AG04449 (cell line): ENCODE results near the gene PPP2R5C.

Source experiments
- CTCF ChIA-PET: fragments of 350-600 bp; formaldehyde crosslinking; extraction: SDS; loops from one replicate; lab custom pipeline; 2021; ENCODE audit warnings: antibody characterized with exemption; lab: Yijun Ruan, JAX
- POLR2A ChIA-PET: fragments of 400-600, 350-600 bp; formaldehyde crosslinking; extraction: SDS; loops from one replicate; lab custom pipeline; 2020; ENCODE audit warnings: antibody characterized with exemption, inconsistent platforms; lab: Yijun Ruan, JAX
- DNase-seq: peaks from one replicate; pipeline ENCODE4 v3.0.0-alpha.2; 2010; ENCODE audit warnings: low read depth, low spot score
- H3K4me3 ChIP-seq: 2 replicates; pipeline ENCODE4 v1.5.1; 2011; ENCODE audit warnings: low read depth, mild to moderate bottlenecking, control low read depth, low read length
- TF ChIP-seq, protein P1 (sequence below): IDR thresholded peaks from one replicate; pipeline ENCODE4 v1.5.1; 2011; ENCODE audit warnings: mild to moderate bottlenecking, moderate library complexity, low read length, control low read depth, inconsistent platforms; ENCODE audit not compliant: insufficient read depth; ENCODE audit errors: missing control alignments

Gene PPP2R5C

DNA sequence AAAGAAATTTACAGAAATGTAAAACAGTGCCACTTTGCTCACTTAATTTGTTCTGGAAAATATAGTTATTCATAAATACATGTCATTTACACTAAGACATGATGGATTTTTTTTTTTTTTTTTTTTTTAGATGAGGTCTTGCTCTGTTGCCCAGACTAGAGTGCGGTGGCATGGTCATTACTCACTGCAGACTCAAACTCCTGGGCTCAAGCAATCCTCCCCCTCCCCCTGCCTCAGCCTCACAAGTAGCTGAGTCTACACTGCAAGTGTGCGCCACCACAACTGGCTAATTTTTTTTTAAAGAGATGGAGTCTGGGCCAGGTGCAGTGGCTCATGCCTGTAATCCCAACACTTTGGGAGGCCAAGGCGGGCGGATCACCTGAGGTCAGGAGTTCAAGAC lies 101.2 kb downstream of the PPP2R5C start:
- ChIA-PET CTCF (interaction anchor here (1.2 to 1.8 kb wide), 3 partner anchors 9 to 92 kb away, joined by 5 to 7 read pairs (median 6); no protein-coding TSS in a partner anchor), POLR2A (no interaction called here)
- TF ChIP-seq, protein P1, sequence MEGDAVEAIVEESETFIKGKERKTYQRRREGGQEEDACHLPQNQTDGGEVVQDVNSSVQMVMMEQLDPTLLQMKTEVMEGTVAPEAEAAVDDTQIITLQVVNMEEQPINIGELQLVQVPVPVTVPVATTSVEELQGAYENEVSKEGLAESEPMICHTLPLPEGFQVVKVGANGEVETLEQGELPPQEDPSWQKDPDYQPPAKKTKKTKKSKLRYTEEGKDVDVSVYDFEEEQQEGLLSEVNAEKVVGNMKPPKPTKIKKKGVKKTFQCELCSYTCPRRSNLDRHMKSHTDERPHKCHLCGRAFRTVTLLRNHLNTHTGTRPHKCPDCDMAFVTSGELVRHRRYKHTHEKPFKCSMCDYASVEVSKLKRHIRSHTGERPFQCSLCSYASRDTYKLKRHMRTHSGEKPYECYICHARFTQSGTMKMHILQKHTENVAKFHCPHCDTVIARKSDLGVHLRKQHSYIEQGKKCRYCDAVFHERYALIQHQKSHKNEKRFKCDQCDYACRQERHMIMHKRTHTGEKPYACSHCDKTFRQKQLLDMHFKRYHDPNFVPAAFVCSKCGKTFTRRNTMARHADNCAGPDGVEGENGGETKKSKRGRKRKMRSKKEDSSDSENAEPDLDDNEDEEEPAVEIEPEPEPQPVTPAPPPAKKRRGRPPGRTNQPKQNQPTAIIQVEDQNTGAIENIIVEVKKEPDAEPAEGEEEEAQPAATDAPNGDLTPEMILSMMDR, result no peak
- DNase-seq, result no peak
- no peak overlapping the region for H3K4me3 ChIP-seq

DNA sequence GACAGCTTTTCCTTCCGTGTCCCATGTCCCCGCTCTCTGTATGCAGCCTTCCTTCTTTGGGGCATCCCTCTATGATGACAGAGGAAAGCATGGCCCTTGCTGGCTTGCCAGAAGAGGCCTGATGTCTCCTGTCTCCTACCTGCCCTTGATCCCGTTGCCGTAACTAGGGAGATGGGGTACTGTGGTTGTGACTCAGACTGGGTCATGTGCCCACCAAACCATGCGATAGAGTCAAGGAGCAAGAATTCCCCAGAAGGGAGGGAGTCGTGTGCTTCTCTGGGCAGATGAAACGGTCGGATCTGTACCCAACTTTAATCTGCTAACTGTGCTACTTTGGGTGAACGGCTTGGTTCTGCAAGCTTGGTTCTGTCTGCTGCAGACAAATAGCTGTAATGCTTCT lies 103.8 kb downstream of the PPP2R5C start:
- POLR2A ChIA-PET, result no interaction called here
- H3K4me3 ChIP-seq, result no peak overlapping the region
- CTCF ChIA-PET, result interaction anchor here (1.3 to 4.0 kb wide), 3 partner anchors 12 to 95 kb away, joined by 3 to 19 read pairs (median 3); no protein-coding TSS in a partner anchor
- no peak for DNase-seq
- TF ChIP-seq, protein P1, result no peak

DNA sequence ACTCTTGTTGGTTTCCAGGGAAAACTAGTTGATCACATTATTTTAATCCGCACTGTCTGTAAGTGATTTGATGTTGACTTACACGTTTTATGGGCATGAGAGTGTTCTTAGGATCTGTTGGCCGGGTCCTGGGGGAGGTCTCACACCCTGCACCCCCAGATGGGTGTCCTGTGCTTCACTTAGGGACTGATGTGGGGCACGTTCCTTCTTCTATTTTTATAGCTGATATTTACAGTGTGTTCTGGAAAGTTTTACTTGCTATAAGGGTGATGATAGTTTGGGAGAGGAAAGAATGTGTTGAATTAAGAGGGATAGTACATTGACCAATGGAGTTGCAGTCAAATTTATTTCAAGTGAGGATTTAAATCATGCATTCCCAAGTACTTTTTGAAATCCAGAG lies 106.3 kb downstream of the PPP2R5C start:
- ChIA-PET POLR2A (no interaction called here), CTCF (interaction anchor here (1.3 to 4.0 kb wide), 2 partner anchors 12 to 97 kb away, joined by 4 to 19 read pairs; no protein-coding TSS in a partner anchor)
- no peak for DNase-seq
- no peak overlapping the region for H3K4me3 ChIP-seq
- TF ChIP-seq, protein P1, result no peak

DNA sequence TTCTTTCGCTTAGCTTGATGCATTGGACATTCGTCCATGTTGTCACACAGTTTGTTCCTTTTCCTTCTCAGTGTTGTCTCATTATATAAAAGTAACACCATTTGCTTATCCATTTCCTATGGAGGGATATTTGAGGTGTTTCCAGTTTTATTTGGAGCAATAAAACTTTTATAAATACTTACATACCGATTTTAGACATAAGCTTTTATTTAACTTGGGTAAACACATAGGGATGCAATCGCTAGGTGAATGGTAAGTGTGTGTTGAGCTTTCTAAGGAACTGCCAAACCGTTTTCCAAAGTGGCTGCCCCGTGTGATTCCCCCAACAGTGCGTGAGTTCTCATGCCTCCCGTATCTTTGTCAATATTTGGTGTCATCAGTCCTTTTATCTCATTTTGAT lies 107.7 kb downstream of the PPP2R5C start:
- ChIA-PET POLR2A (no interaction called here), CTCF (no interaction called here)
- TF ChIP-seq, protein P1, result no peak
- no peak for DNase-seq
- H3K4me3 ChIP-seq, result no peak overlapping the region

DNA sequence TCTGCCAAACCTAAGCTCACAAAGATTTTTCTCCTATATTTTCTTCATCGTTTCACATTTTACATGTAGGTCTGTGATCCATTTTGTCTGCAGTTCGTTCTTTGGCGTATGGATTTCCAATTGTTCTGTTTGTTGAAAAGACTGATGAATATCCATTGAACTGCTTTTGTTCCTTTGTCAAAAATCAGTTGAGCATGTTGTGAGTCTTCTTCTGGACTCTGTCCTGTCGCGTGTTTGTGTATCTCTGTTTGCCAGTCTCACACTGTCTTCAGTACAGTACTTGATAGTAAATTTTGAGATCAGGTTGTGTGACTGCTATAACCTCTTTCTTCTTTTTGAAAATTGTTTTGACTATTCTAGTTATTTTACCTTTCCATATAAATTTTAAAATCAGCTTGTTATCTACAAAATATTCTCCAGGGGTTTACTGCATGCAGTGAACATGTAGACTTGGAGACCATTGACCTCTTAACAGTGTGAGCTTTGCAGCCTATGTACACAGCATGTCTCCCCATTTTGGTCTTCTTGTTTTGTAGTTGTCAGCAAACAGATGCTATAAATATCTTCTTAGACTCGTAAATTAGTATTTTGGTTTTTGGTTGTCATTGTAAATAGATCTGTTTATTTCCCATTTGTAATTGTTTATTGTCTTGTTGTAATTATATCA lies 108.9 kb downstream of the PPP2R5C start:
- no peak for DNase-seq
- H3K4me3 ChIP-seq, result no peak overlapping the region
- TF ChIP-seq, protein P1, result no peak
- ChIA-PET CTCF (interaction anchor here (0.6 to 1.0 kb wide), 2 partner anchors 25 to 100 kb away, joined by 3 read pairs; no protein-coding TSS in a partner anchor), POLR2A (no interaction called here)

DNA sequence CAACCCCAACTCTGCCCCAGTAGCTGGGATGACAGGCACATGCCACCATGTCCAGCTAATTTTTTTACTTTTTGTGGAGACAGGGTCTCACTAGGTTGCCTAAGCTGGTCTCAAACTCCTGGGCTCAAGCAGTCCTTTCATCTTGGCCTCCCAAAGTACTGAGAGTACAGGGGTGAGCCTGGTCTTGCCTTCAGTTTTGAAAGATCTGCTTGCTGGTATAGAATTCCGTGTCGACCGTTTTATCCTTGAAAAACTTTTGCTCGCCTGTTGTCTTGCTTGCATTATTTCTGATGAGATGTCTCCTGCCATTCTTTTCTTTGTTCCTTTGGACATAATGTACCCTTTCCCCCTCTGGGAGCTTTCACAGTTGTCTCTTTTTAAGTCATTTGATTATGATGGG lies 110.8 kb downstream of the PPP2R5C start:
- CTCF ChIA-PET, result no interaction called here
- H3K4me3 ChIP-seq, result no peak overlapping the region
- DNase-seq, result no peak
- POLR2A ChIA-PET, result no interaction called here
- TF ChIP-seq, protein P1, result no peak
